ENCODE data around the gene GPR63.

- TF ChIP-seq CTCF (IDR thresholded peaks at IDR 0.05), result no peak
- no peak for TF ChIP-seq POLR2A (IDR thresholded peaks at IDR 0.05)
Observed at GRCh38 chr6:96786336-96786735, 50.9 kb downstream of the GPR63 start.
